Measurements from ENCODE around the gene TBX21. TPM values are rescaled to one million over a fixed set of nuclear protein-coding genes. Genes with fewer than 3 reads are reported as not detected.
A peak's percentile ranks its signal among the peaks of the same experiment; 100 is the strongest.

TBX21 gene
- total and polyA plus RNA-seq, 9 of the 15 experiments (the other 6 are each of a cell fraction or from before 2014, with no cell fraction given), result 0.07 TPM; not detected in 8

GRCh38 chr17:47686664-47687327 is 46.2 kb upstream of the TBX21 start:
- POLR2A ChIA-PET, result interaction anchor here (1.6 to 3.6 kb wide), 2 partner anchors 9 to 38 kb away, joined by 3 to 30 read pairs; no protein-coding TSS in a partner anchor
- ATAC-seq (no peak), FAIRE-seq (no peak), DNase-seq (ENCODE audit: extremely low read depth in 1 of 4, low spot score in 3 of 4) (no peak)
- Histone ChIP-seq H3K9me3 (replicated peaks; ENCODE audit: control insufficient read depth, insufficient read depth, low read depth, low read length) (no peaks in the 10 kb centered on the region), H3K27ac (ENCODE audit: extremely low read depth, low read depth, low read length) (no peak overlapping the region), H3K36me3 (ENCODE audit: control insufficient read depth, insufficient read depth, low read length) (peaks cover 43% of the 10 kb centered on the region), H3K4me2 (ENCODE audit: insufficient read depth, low read length) (no peak overlapping the region), H3K79me2 (ENCODE audit: control insufficient read depth, insufficient read depth, low read length) (no peaks in the 10 kb centered on the region), H3K4me3 (no peak overlapping the region), H4K20me1 (replicated peaks; ENCODE audit: control insufficient read depth, insufficient read depth, low read length) (no peaks in the 10 kb centered on the region; the same call in 1 of the 2 replicates), H2AFZ (ENCODE audit: low read depth, low read length) (no peak overlapping the region), H3K9me1 (ENCODE audit: control insufficient read depth, insufficient read depth, low read length) (no peaks in the 10 kb centered on the region), H3K9ac (ENCODE audit: insufficient read depth in 1 of 2, low read depth in 2 of 2, low read length in 2 of 2) (no peak overlapping the region), H3K27me3 (ENCODE audit: control insufficient read depth in 2 of 2, insufficient read depth in 2 of 2, low read length in 2 of 2) (no peaks in the 10 kb centered on the region), H3K4me1 (replicated peaks in 1 of 2; ENCODE audit: control insufficient read depth in 2 of 2, insufficient read depth in 2 of 2, low read length in 2 of 2) (no peaks in the 10 kb centered on the region; a peak in 1 of 5 replicates)
- WGBS (ENCODE audit: insufficient coverage, low coverage, missing lambda C conversion rate), result 79% methylated on average over 7 of the region's 7 CpGs
- CTCF ChIA-PET (ENCODE audit: low intra/inter-chr PET ratio), result no interaction called here
- BruUV-seq (replicated peaks), result no TSS peak
- intact Hi-C loops (cut with micrococcal nuclease) (no loop called here), in situ Hi-C loops (cut with MboI) (no loop called here)
- TF ChIP-seq HMBOX1 (IDR thresholded peaks at IDR 0.05) (no peak), POLR2AphosphoS5 (IDR thresholded peaks at IDR 0.05; ENCODE audit: control insufficient read depth, insufficient read depth, low read depth, low read length) (0 out of 2 replicates have a peak, but pooled peaks have one; percentile 12)

- in situ Hi-C loops (cut with MboI), result no loop called here
- ATAC-seq (no peak), FAIRE-seq (no peak), DNase-seq (ENCODE audit: extremely low read depth in 1 of 4, low spot score in 3 of 4) (no peak)
- Histone ChIP-seq H2AFZ (ENCODE audit: low read depth, low read length) (no peak overlapping the region), H4K20me1 (replicated peaks; ENCODE audit: control insufficient read depth, insufficient read depth, low read length) (no peaks in the 10 kb centered on the region; the same call in 1 of the 2 replicates), H3K4me1 (replicated peaks in 1 of 2; ENCODE audit: control insufficient read depth in 2 of 2, insufficient read depth in 2 of 2, low read length in 2 of 2) (no peaks in the 10 kb centered on the region; a peak in 2 of 5 replicates), H3K79me2 (ENCODE audit: control insufficient read depth, insufficient read depth, low read length) (no peaks in the 10 kb centered on the region), H3K27ac (ENCODE audit: extremely low read depth, low read depth, low read length) (no peak overlapping the region), H3K4me3 (no peak overlapping the region), H3K4me2 (ENCODE audit: insufficient read depth, low read length) (no peak overlapping the region), H3K9me1 (ENCODE audit: control insufficient read depth, insufficient read depth, low read length) (no peaks in the 10 kb centered on the region), H3K27me3 (ENCODE audit: control insufficient read depth in 2 of 2, insufficient read depth in 2 of 2, low read length in 2 of 2) (no peaks in the 10 kb centered on the region), H3K9me3 (replicated peaks; ENCODE audit: control insufficient read depth, insufficient read depth, low read depth, low read length) (no peaks in the 10 kb centered on the region), H3K36me3 (ENCODE audit: control insufficient read depth, insufficient read depth, low read length) (peaks cover 38% of the 10 kb centered on the region), H3K9ac (ENCODE audit: insufficient read depth in 1 of 2, low read depth in 2 of 2, low read length in 2 of 2) (no peak overlapping the region)
- POLR2A ChIA-PET, result interaction anchor here (0.7 to 3.6 kb wide), 4 partner anchors 10 to 38 kb away, joined by 3 to 30 read pairs (median 4); no protein-coding TSS in a partner anchor
- intact Hi-C loops (cut with micrococcal nuclease), result no loop called here
- CTCF ChIA-PET (ENCODE audit: low intra/inter-chr PET ratio), result no interaction called here
- BruUV-seq (replicated peaks), result no TSS peak
- no peak for TF ChIP-seq ZNF668 (CRISPR knock-in tag; IDR thresholded peaks at IDR 0.05)
- TF ChIP-seq SMARCE1 (IDR thresholded peaks at IDR 0.05), result no peak
- no peak for TF ChIP-seq LARP7 (IDR thresholded peaks at IDR 0.05)
- TF ChIP-seq CBFA2T3 (IDR thresholded peaks at IDR 0.05), result no peak
- no peak for TF ChIP-seq ZBTB9 (CRISPR knock-in tag; IDR thresholded peaks at IDR 0.05)
- no peak for TF ChIP-seq RUNX1 (IDR thresholded peaks at IDR 0.05; ENCODE audit: low read depth)
- TF ChIP-seq ZNF639 (CRISPR knock-in tag; conservative IDR thresholded peaks at IDR 0.05 in 1 of 2, IDR thresholded peaks at IDR 0.05 in 1 of 2), result no peak
- no peak for TF ChIP-seq CXXC5 (CRISPR knock-in tag; IDR thresholded peaks at IDR 0.05)
These were observed 45.7 kb upstream of the TBX21 start for GRCh38 chr17:47687328-47687690.

Measured in K562 (cell line).